GM21381 (cell line): ENCODE measurements around the gene GPR141.

Experiments used
- ATAC-seq: cut with Tn5 transposase; IDR thresholded peaks from one replicate; pipeline ENCODE4 v1.9.1; 2021; ENCODE audit warnings: mild to moderate bottlenecking, moderate library complexity; ENCODE audit not compliant: unreplicated experiment

GPR141 gene

DNA sequence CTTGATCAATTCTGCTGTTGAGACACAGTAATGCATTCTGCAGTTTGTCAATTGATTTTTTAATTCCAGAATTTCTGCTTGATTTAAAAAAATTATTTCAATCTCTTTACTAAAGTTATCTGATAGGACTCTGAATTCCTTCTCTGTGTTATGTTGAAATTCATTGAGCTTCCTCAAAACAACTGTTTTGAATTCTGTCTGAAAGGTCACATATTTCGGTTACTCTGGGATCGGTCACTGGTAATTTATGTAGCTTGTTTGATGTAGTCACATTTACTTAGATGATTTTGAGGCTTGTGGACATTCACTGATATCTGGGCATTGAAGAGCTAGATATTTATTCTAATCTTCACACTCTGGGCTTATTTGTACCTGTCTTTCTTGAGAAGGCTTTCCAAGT, 97.6 kb downstream of the GPR141 start:
- ATAC-seq, result no peak

DNA sequence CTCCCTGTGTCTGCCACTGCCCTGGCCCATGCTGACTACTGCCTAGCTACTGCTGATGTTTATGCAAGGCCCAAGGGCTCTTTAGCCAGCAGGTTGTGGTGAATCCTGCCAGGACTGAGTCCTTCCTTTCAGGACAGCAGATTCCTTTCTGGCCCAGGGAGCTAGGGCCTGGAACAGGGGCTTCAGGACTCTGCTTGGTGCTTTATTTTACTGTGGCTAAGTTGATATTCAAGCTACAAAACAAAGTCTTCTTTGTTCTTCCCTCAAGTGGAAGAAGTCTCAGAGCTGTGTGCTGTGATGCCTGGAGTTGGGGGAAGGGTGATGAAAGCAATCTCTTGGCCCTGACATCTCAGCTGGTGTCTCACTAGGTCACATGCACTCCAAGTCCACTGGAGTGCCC, 98.6 kb downstream of the GPR141 start:
- no peak for ATAC-seq

DNA sequence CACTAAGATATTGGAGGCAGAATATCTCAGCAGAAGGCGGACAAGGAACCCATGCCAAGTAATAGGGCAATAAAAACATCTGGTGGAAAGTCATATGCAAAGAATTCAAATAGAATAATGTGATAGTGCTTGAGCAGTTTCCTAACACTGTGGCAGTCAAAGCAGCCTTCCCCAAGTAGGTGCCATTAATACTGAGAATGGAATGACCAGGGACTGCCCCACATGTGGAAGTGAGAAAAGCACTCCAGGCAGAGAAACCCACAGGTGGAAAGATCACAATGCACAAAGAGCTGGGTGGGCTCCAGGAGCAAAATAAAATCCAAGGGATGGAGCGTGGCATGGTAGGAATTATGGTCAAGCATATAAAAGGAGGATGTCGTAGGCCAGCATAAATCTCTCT, 100.4 kb downstream of the GPR141 start:
- no peak for ATAC-seq

DNA sequence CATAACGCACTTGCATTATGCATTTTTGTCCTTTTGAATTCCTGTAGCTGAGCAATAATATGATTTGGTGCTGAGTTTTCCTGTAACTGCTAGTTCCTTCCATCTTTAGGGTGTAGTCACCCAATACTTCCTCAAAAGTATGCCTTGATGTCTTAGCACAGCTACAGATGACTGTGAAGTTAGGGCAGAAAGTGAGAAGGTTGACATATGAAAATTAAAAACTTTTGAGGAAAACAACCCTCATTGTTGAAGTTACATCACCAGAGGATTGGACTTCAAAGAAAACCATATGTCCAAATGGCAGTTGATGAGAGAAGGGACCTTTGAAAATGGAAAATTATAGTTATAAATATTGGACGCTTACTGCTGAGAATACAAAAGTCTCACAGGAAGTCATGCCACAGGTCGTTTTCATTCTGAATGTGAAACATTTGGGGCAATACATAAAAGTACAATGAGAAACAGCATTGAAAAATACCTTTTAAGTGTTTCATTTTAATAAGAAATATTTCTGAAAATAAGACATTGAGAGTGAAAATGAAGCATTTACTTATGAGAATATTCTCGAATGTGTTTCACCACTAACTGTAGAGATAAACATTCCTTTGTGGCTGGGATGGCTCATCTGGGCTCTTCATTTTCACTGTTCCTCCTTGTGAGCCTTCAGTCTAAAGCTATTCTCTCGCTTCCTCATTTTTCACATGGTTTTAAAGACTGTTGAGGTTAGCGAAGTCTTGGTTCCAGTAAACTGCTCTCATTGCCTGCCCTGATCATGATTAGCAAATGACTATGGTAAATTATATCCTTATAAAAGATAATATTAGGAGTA, 103.4 kb downstream of the GPR141 start:
- ATAC-seq, result peak; percentile 83
